Fibroblast of lung (primary cell): ENCODE data around the gene SEC22A.

Experiments used
- EZH2 ChIP-seq: IDR thresholded peaks from 2 replicates; pipeline ENCODE4 v1.5.1; 2012; ENCODE audit warnings: low read length, control low read depth, mild to moderate bottlenecking; ENCODE audit errors: missing control alignments
- TF ChIP-seq, protein P1 (sequence below), 2 donors: IDR thresholded peaks in 1 of 2; conservative IDR thresholded peaks in 1 of 2; 1 replicate in 1 of 2; 2 replicates in 1 of 2; pipeline ENCODE4 v1.5.1; 2011 to 2012; ENCODE audit warnings: low read length in 2 of 2, control low read depth in 1 of 2, inconsistent platforms in 1 of 2, low read depth in 1 of 2, mild to moderate bottlenecking in 1 of 2

- TF ChIP-seq, protein P1, sequence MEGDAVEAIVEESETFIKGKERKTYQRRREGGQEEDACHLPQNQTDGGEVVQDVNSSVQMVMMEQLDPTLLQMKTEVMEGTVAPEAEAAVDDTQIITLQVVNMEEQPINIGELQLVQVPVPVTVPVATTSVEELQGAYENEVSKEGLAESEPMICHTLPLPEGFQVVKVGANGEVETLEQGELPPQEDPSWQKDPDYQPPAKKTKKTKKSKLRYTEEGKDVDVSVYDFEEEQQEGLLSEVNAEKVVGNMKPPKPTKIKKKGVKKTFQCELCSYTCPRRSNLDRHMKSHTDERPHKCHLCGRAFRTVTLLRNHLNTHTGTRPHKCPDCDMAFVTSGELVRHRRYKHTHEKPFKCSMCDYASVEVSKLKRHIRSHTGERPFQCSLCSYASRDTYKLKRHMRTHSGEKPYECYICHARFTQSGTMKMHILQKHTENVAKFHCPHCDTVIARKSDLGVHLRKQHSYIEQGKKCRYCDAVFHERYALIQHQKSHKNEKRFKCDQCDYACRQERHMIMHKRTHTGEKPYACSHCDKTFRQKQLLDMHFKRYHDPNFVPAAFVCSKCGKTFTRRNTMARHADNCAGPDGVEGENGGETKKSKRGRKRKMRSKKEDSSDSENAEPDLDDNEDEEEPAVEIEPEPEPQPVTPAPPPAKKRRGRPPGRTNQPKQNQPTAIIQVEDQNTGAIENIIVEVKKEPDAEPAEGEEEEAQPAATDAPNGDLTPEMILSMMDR (conservative IDR thresholded peaks at IDR 0.05 in 1 of 2, IDR thresholded peaks at IDR 0.05 in 1 of 2; ENCODE audit: low read depth in 1 of 2, low read length in 2 of 2): no peak
- no peak for TF ChIP-seq EZH2
Measured at GRCh38 chr3:123188058-123188457, 13.7 kb upstream of the SEC22A start.
